SW480 (cell line): ENCODE results near the gene PON2.
"Not testable (repeated sequence)": the region's sequence is repeated elsewhere in the genome, so short reads cannot be mapped to it uniquely, and the experiment has no call there.

Source experiments
- DNase-seq: peaks from one replicate; pipeline ENCODE4 v3.0.0-alpha.2; 2016; ENCODE audit warnings: low spot score

PON2 gene

DNA sequence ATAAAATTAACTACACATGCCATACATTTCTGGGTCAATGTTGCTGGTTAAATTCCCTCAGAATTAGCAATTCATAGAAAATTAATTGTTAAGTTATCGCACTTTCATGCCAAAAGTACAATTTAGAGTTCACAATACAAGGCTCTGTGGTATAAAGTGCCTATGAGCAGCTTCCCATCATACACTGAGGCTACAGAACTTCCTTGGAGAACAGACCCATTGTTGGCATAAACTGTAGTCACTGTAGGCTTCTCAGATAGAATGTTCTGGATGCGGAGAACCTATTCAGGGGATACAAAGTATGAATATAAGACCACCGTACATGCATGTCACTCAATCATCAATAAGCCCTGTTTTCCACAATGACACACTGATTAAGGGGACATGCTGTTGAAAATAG, 29.6 kb downstream of the PON2 start:
- no peak for DNase-seq

- DNase-seq = no peak
Measured at GRCh38 chr7:95404316-95404865, 30.4 kb downstream of the PON2 start.

DNA sequence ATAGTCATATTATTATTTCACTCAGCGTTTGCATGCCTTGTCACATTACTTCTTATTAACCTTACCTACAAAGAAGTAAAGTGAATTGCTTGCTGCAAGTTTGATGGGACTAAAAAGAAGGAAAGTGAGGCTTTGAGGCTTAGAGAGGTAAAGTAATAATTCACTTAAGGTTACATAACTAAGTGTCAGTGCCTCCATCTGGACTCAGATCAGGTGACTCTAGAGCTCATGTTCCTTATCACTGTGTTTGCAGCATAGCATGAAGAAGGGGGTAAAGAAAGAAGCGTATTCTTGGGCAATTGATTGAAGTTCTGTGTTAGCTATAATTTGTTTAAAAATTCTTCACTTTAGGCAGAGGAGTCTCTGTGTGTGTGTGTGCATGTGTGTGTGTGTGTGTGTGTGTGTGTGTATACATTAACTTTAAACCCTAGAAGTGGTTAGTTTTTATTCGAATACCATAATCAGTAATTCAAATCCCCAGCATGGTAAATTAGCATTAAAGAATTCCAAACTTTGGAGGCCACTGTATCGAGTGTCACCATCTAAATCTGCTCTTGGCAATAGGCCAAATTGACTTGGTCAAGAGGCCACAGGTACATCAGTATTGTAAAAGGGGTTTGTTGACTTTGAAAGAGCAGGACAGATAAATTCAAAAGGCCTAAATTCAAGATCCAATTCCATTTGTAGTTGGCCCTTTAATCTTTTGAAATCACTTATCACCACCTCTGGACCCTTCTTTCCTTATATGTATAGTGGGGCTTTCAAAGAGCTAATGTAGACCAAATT, 36.5 kb downstream of the PON2 start:
- DNase-seq = no peak

- DNase-seq = no peak
Measured at GRCh38 chr7:95397381-95397780, 37.4 kb downstream of the PON2 start.

GRCh38 chr7:95396136-95397032, 38.4 kb downstream of the PON2 start, which contains the start of gene PON3:
PON3 (minus strand) TSS chr7:95396375; CDS start chr7:95396350, 25 bp downstream.
- no peak for DNase-seq

DNA sequence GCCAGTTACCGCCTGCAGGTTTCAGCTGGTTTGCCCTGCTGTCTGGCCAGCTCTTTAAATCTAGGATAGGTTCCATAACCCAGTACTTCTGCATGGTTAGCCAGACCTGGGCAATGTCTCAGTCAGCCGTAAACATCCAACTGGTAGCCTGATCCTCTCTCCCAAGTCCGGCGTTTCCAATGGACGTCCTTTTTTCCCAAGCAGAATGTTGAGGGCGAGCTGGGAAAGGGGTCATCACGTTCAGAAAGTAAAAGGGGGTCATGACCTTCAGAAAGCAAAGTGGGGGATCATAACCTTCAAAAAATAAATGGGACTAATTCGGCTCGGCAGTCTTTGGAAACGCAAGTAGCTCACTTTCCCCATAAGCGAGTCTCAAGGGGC, 39.1 kb downstream of the PON2 start:
- no peak for DNase-seq

DNA sequence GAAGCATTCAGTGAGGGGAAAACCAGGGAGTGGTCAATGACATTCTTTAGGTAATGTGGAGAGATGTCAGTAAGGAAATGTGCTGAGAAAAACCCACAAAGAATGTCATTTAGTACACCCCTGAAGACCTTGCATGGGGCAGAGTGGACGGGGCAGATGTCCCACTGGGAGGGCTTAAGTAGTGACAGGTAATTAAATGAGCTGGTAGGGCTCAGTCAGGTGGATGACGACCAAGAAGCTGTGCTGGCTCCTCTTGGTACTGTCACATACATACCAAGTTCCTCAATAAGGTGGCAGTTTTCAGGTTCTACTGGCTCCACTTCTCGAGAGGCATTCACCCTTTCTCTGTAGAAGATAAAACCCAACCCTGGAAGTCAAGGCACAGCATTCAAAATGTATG, 40.5 kb downstream of the PON2 start:
- DNase-seq = no peak

DNA sequence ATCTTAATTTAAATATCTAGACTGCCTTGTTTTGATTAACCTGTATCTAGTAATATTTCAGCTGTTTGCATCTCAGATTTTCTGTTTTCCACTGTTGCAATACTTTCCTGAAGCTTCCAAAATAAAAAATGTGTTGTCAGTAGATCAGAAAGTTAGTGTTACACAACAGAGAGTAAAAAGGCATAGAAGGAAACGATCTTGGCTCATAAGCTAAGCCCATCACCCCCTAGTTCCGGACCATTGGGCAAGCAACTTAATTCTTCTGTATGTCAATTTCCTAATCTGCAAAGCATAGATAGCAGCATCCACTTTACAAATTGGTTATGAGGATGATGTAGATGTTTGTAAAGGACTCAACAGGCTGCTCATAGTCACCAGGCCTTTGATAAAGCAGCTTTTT, 43.1 kb downstream of the PON2 start:
- DNase-seq = no peak

- no peak for DNase-seq
Measured at GRCh38 chr7:95389516-95389915, 45.3 kb downstream of the PON2 start.

DNA sequence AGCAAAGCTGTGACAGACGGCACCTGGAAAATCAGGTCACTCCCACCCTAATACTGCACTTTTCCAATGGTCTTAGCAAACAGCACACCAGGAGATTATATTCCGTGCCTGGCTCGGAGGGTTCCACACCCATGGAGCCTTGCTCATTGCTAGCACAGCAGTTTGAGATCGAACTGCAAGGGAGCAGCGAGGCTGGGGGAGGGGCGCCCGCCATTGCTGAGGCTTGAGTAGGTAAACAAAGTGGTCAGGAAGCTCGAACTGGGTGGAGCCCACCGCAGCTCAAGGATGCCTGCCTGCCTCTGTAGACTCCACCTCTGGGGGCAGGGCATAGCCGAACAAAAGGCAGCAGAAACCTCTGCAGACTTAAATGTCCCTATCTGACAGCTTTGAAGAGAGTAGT, 55.4 kb downstream of the PON2 start:
- DNase-seq = not testable (repeated sequence)

- DNase-seq = no peak
Measured at GRCh38 chr7:95376632-95377400, 58.0 kb downstream of the PON2 start.

GRCh38 chr7:95375591-95376257, 59.1 kb downstream of the PON2 start:
- DNase-seq = no peak

GRCh38 chr7:95373323-95373722, 61.5 kb downstream of the PON2 start:
- DNase-seq = no peak

DNA sequence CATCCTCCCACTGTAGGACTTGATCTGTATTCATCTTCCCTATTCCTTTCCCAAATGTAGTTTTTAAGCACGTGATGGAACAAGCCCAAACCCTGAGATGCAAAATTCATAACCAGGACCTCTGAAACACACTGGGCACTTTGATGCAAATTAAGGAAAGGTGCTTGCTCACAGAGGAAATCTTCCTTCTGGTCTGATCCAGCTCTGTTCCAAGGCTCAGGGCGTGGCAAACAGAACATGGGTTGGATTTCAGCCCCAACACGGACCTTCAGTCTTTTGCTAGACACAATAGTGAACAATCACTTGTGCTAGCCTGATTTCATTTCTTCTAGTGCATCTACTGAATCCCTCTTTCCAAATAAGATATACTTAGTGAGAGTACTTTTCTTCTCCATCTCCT, 66.6 kb downstream of the PON2 start:
- no peak for DNase-seq

DNA sequence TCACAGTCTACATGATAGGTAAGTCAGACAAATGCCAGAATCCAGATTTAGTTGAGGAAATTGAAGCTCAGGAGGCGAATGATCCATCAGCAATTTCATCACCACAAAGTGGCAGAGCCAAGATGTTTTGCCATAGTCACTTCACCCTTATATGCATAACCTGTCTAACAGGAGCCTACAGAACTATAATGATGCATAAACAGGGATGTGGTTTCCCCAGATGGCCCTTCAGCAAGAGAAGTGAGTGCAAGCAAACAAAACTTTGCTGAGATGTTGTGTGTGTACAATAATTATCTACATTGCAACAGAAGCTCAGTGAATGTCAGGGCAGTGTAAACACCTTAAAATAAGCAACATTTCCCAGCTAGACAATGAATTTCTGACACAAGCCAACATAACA, 67.2 kb downstream of the PON2 start:
- no peak for DNase-seq

DNA sequence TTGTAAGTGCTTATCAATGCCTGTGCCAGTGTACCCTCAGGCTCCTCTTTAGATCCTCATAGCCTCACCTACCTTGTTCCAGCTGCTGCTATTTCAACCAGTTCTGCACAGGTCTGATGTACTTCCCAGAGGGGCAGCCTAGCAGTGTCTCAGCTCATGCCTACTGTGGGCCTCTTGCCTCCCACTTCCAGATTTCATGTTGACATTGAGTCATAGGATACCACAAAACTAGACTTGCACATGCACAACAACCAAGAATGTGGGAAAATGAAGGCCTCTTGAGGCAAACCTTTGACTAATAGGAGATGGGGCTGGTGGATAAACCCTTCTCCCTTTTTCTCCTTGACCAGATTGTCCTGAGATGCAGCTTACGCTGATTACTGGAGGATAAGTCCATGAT, 69.7 kb downstream of the PON2 start:
- no peak for DNase-seq

DNA sequence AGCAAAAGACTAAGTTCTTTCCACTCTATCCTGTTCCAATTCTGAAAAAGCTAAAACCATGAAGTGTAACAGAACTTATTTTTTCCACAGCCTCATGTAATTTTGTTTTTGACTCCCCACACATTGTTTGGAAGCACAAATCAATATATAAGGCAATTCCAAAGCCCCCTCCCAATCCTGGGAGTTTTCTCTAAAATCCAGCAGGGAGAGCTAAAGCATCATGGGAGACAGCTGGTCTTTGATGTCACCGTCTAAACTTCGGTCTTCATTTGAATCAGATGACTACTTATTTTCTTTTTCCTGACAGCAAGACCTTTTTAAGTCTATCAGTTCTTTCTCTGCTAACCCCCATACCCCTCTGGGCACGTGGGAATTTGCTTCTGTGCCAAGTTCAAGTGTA, 77.2 kb downstream of the PON2 start:
- DNase-seq = no peak
